Lower leg skin (tissue), 3 donors: Measurements from ENCODE around the gene RAP1GAP2.

Source experiments
- POLR2A ChIP-seq, 2 donors: fragments of 450-650 bp; IDR thresholded peaks; one replicate each; pipeline ENCODE4 v1.6.1; 2016 to 2017; ENCODE audit warnings: antibody characterized with exemption in 2 of 2, mild to moderate bottlenecking in 1 of 2, moderate library complexity in 1 of 2
- TF ChIP-seq, protein P1 (sequence below), 3 donors: fragments of 450-650 bp; IDR thresholded peaks; one replicate each; pipeline ENCODE4 v1.5.1; 2016; ENCODE audit warnings: antibody characterized with exemption in 3 of 3, mild to moderate bottlenecking in 3 of 3, moderate library complexity in 2 of 3

DNA sequence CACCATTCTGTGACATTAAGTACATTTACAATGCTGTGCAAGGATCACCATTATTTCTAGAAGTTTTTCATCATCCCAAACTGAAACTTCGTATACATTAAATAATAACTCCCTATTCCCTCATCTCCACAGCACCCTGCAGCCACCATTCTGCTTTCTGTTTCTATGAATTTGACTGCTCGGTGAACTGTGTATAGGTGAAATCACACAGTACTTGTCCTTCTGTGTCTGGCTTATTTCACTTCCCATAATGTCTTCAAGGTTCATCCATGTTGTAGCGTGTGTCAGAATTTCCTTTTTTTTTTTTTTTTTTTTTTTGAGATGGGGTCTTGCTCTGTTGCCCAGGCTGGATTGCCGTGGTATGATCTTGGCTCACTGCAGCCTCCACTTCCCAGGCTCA, 20.4 kb downstream of the RAP1GAP2 start:
- no peak for TF ChIP-seq POLR2A (IDR thresholded peaks at IDR 0.05)
- TF ChIP-seq, protein P1, sequence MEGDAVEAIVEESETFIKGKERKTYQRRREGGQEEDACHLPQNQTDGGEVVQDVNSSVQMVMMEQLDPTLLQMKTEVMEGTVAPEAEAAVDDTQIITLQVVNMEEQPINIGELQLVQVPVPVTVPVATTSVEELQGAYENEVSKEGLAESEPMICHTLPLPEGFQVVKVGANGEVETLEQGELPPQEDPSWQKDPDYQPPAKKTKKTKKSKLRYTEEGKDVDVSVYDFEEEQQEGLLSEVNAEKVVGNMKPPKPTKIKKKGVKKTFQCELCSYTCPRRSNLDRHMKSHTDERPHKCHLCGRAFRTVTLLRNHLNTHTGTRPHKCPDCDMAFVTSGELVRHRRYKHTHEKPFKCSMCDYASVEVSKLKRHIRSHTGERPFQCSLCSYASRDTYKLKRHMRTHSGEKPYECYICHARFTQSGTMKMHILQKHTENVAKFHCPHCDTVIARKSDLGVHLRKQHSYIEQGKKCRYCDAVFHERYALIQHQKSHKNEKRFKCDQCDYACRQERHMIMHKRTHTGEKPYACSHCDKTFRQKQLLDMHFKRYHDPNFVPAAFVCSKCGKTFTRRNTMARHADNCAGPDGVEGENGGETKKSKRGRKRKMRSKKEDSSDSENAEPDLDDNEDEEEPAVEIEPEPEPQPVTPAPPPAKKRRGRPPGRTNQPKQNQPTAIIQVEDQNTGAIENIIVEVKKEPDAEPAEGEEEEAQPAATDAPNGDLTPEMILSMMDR (IDR thresholded peaks at IDR 0.05): no peak
